PFSK-1 (cell line): Measurements from ENCODE around the gene FAM53B.

ENCODE experiments used
- FOXP2 ChIP-seq: optimal IDR thresholded peaks from 2 replicates; pipeline ENCODE3; 2011; ENCODE audit warnings: borderline replicate concordance, control low read depth, inconsistent platforms; ENCODE audit not compliant: insufficient read depth; ENCODE audit errors: extremely low read length, extremely low read depth
- POLR2AphosphoS5 ChIP-seq: IDR thresholded peaks from 2 replicates; pipeline ENCODE4 v1.6.1; 2012; ENCODE audit warnings: low read depth, mild to moderate bottlenecking, control low read depth, low read length, moderate library complexity
- REST ChIP-seq, 2 experiments: IDR thresholded peaks; 2 replicates each; pipeline versions ENCODE4 v1.6.1 to v1.8.0; 2011 to 2012; ENCODE audit warnings: low read depth in 2 of 2, low read length in 2 of 2, control low read depth in 1 of 2, inconsistent platforms in 1 of 2, mild to moderate bottlenecking in 1 of 2, moderate library complexity in 1 of 2; ENCODE audit not compliant: insufficient read depth in 1 of 2
- SIN3A ChIP-seq: IDR thresholded peaks from 2 replicates; pipeline ENCODE4 v1.6.1; 2012; ENCODE audit warnings: mild to moderate bottlenecking, low read length, moderate library complexity, borderline replicate concordance; ENCODE audit not compliant: insufficient read depth
- TAF1 ChIP-seq: IDR thresholded peaks from 2 replicates; pipeline ENCODE4 v1.6.1; 2012; ENCODE audit warnings: low read length, control low read depth, borderline replicate concordance; ENCODE audit not compliant: insufficient read depth

The FAM53B gene

GRCh38 chr10:124619195-124619594, 125.0 kb downstream of the FAM53B start:
- TF ChIP-seq REST (IDR thresholded peaks at IDR 0.05; ENCODE audit: insufficient read depth in 1 of 2, low read depth in 2 of 2, low read length in 2 of 2) (no peak), SIN3A (no peak), POLR2AphosphoS5 (no peak), TAF1 (no peak), FOXP2 (no peak)

GRCh38 chr10:124618470-124619073, 125.6 kb downstream of the FAM53B start:
- TF ChIP-seq REST (IDR thresholded peaks at IDR 0.05; ENCODE audit: insufficient read depth in 1 of 2, low read depth in 2 of 2, low read length in 2 of 2) = no peak
- TF ChIP-seq POLR2AphosphoS5 = no peak
- TF ChIP-seq SIN3A = no peak
- TF ChIP-seq TAF1 = no peak
- TF ChIP-seq FOXP2 = no peak

GRCh38 chr10:124616836-124617130, 127.4 kb downstream of the FAM53B start:
- no peak for TF ChIP-seq TAF1
- no peak for TF ChIP-seq REST (IDR thresholded peaks at IDR 0.05; ENCODE audit: insufficient read depth in 1 of 2, low read depth in 2 of 2, low read length in 2 of 2)
- TF ChIP-seq FOXP2 = no peak
- no peak for TF ChIP-seq SIN3A
- no peak for TF ChIP-seq POLR2AphosphoS5

GRCh38 chr10:124616040-124616835, 127.9 kb downstream of the FAM53B start:
- TF ChIP-seq SIN3A (no peak), POLR2AphosphoS5 (no peak)

- no peak for TF ChIP-seq SIN3A
- no peak for TF ChIP-seq TAF1
- TF ChIP-seq REST (IDR thresholded peaks at IDR 0.05; ENCODE audit: insufficient read depth in 1 of 2, low read depth in 2 of 2, low read length in 2 of 2) = no peak
- TF ChIP-seq POLR2AphosphoS5 = no peak
- no peak for TF ChIP-seq FOXP2
These were observed 128.9 kb downstream of the FAM53B start for GRCh38 chr10:124615259-124615658.
